CD4-positive, alpha-beta T cell treated with Interferon alpha-2 for 1 hour (primary cell): ENCODE results near the gene MYCT1.

Source experiments
- DNase-seq, 2 donors: peaks; one replicate each; pipeline ENCODE4 v3.0.0-alpha.2; 2020 to 2022

MYCT1 gene

DNA sequence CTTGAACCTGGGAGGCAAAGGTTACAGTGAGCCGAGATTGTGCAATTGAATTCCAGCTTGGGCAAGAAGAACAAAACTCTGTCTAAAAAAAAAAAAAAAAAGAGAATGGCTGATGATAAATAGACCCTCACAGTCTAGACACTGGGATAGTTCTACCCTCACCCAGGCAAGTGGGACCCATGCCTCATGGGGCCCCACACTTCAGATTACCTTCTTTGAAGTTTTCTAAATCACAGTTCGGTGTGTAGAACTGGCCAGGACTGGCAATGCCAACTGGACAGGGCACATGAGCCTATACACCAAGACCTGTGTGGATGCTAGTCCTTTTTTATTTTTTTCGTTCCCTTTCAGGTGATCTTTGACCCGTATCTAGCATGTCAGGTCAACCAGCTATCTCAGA lies 28.6 kb downstream of the MYCT1 start:
- DNase-seq, result no peak

DNA sequence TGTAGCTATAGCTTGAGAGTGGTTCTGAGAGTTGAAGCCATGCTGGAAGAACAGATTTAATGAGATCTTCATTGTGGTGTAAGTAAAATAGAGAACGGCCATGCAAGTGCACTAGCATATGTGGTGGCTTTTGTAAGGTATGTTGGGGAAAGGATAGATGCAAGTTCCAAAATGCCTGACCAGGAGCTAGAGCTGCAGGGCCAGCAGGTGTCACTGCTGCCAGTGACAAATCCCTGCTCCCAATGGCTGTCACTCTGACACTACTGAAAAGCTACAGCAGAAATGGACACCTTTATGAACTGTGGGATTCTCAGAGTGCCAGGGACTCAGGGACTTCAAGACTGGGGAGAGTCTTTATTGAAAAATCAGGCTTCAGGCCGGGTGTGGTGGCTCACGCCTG lies 29.8 kb downstream of the MYCT1 start:
- DNase-seq, result no peak

DNA sequence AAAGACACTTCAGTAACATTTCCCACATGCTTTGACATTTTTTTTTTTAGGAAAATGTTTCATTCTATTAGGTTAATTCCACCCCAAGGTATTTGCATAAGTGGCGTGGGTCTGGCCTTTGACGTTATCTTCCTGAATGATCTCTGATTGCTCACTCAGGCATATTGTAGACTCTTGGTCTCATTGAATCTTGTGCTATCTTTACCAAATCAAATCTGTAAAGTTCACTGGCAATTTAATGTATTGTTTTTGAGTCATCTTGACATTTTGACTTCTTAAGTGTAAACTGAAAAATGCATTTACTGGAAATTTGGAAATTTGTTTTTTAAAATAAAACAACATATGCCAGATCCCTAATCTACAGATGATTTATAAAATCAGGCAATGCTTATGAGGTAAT lies 36.9 kb downstream of the MYCT1 start:
- DNase-seq, result no peak

DNA sequence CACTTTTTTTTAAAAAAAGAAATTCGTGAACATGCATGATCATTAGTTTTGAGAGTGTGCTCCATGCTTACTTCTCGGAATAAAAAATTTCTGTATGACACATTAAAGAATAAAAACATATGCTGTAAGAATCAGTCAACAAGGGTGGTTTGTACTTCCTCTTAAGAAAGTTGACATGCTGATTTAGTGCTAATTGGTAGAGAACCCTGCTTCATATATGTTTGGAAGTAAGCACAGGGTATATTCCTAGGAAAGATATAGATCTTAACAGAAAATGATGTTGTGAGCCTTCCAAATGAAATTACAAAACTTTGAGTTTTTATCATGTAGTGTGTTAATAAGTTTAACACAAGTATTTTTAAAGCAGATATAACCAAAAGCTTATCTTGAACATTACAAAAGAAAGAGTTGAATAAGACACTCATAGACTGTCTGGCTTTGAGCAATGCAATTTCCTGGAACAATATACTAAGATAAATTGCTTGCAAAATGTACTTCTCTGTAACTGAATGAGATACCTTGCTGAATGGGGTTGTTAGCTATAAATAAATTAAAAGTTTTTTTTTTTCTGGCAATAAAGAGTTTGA lies 39.1 kb downstream of the MYCT1 start:
- DNase-seq, result no peak

- no peak for DNase-seq
Measured at GRCh38 chr6:152745509-152746171, 47.9 kb downstream of the MYCT1 start.

DNA sequence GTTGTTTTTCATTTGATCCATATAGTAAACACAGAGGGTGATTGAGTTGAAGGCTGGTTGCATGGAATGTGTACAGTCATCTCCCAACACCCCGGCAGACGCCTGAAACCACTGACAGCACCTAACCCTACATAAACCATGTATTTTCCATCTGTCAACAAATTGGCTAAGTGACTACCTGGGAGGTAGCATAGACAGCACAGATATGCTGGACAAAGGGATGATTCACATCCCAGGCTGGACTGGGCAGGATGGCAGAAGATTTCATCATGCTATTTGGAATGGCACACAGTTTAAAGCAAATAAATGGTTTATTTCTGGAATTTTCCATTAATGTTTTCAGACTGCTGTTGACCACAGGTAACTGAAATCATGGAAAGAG lies 48.5 kb downstream of the MYCT1 start:
- no peak for DNase-seq

DNA sequence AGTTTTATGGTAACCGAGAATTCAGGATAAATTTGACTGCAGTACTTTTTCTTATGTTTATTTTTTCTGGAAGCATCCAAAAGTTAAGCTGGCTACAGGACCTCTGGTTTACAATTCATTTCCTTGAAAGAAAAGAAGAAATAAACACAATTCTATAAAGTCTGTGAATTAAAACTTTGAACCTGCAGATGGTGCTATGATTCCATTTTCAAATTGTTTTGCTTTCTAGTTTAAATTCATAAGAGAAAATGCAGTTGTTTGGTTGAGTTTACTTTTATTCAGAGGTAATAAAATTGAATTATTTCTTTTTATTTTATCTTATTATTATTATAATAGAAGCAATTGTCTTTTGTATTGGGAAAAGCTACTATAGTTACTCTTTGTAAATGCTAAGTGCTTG lies 51.1 kb downstream of the MYCT1 start:
- no peak for DNase-seq

DNA sequence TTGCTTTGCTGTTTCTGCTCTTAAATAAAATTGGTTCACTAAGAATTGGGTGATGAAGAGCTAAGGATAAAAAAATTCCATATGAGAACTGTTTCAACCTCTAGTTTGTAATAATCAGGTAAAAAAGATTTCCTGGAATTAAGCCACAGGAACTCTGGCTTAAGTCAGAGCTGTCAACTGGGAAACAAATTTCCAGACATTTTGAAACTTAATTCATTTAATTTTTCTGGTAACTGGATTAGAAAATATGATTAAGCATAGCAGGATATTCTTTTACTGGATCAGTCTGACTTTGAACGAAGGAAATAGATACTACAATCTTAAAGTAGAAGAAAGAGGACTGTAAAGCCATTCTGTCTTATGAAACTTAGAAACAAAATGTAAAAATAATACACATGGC lies 51.6 kb downstream of the MYCT1 start:
- DNase-seq, result no peak

DNA sequence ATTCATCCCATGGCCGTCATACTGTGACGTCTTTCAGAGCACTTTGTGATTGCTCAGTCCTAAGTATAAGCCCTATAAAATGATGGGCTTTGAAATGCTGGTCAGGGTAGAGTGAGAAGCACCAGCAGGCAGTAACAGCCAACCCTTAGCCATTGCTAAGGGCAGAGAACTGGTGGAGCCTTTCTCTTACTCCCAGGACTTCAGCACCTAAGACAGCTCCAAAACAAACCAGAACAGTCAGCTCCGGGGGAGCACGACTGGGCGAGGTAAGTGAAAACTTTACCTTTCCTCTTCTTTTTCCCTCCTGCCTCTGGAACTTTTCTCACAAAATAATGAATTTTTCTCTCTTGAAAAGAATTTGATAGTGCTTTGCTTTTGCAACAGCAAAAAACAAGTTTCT lies 53.0 kb downstream of the MYCT1 start, which contains the start of gene VIP:
Gene VIP (plus strand): TSS at position 104 of the 400 bp plus-strand sequence. CDS start 1,381 bp downstream, outside the sequence.
- peak in 1 of 2 donors; percentile 1 for DNase-seq

DNA sequence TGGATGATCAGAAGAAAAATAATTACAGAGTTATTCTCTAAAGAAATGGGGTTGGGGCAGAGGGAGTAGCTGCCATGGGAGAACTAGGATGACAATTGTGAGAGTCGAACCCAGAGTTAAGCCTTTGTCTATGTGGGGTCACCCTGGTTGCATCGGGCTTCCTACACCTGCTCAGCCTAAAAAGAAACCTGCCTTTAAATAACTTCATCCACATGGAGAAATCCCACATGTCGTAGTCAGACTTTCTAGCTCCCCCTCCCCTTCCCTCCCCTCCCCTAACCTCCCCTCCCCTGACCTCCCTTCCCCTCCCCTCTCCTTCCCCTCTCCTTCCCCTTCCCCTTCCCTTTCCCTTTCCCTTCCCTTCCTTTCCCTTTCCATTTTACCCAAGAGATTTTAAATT lies 67.6 kb downstream of the MYCT1 start:
- no peak for DNase-seq

- no peak for DNase-seq
Measured at GRCh38 chr6:152769159-152769558, 71.5 kb downstream of the MYCT1 start.

- no peak for DNase-seq
Measured at GRCh38 chr6:152769993-152770392, 72.3 kb downstream of the MYCT1 start.

GRCh38 chr6:152771061-152771687 lies 73.5 kb downstream of the MYCT1 start:
- DNase-seq, result no peak
